SK-N-SH treated with all-trans-retinoic acid at 6 μM for 48 hours (cell line): Measurements from ENCODE around the gene UBXN11.

Source experiments
- ATAC-seq: fragments of 200-7000 bp; cut with Tn5 transposase; 3 replicates; pipeline ENCODE4 v1.9.1; 2020; ENCODE audit warnings: mild to moderate bottlenecking, moderate library complexity
- ARNTL ChIP-seq: fragments of 450-650 bp; formaldehyde crosslinking; IDR thresholded peaks from 2 replicates; pipeline ENCODE4 v1.5.0; 2020; ENCODE audit warnings: low read depth, mild to moderate bottlenecking, moderate library complexity, borderline replicate concordance
- BACH2 ChIP-seq: fragments of 250-450 bp; sonication (Bioruptor Pico); IDR thresholded peaks from 2 replicates; pipeline ENCODE4 v1.9.0; 2021; ENCODE audit warnings: mild to moderate bottlenecking, borderline replicate concordance
- CREB5 ChIP-seq: fragments of 250-450 bp; sonication (Bioruptor Pico); IDR thresholded peaks from 2 replicates; pipeline ENCODE4 v1.5.1; 2020; ENCODE audit warnings: low read depth, mild to moderate bottlenecking, moderate library complexity
- CSDC2 ChIP-seq: fragments of 250-450 bp; sonication (Bioruptor Pico); IDR thresholded peaks from 2 replicates; pipeline ENCODE4 v1.5.0; 2020; ENCODE audit warnings: mild to moderate bottlenecking, moderate library complexity
- ESRRG ChIP-seq: fragments of 250-450 bp; sonication (Bioruptor Pico); IDR thresholded peaks from 2 replicates; pipeline ENCODE4 v1.6.1; 2021; ENCODE audit warnings: mild to moderate bottlenecking
- GLIS3 ChIP-seq: fragments of 250-450 bp; sonication (Bioruptor Pico); IDR thresholded peaks from 2 replicates; pipeline ENCODE4 v1.5.0; 2020; ENCODE audit warnings: mild to moderate bottlenecking, moderate library complexity
- ISL1 ChIP-seq: fragments of 250-450 bp; sonication (Bioruptor Pico); IDR thresholded peaks from 2 replicates; pipeline ENCODE4 v2.1.2; 2022; ENCODE audit warnings: mild to moderate bottlenecking, moderate library complexity
- OSR1 ChIP-seq: fragments of 250-450 bp; sonication (Bioruptor Pico); IDR thresholded peaks from 2 replicates; pipeline ENCODE4 v1.8.0; 2022; ENCODE audit warnings: moderate library complexity, mild to moderate bottlenecking, inconsistent platforms
- PATZ1 ChIP-seq: fragments of 250-450 bp; sonication (Bioruptor Pico); IDR thresholded peaks from 2 replicates; pipeline ENCODE4 v1.8.0; 2020; ENCODE audit warnings: mild to moderate bottlenecking, moderate library complexity, borderline replicate concordance
- RARB ChIP-seq: fragments of 250-450 bp; sonication (Bioruptor Pico); IDR thresholded peaks from 2 replicates; pipeline ENCODE4 v1.8.0; 2021; ENCODE audit warnings: mild to moderate bottlenecking, moderate library complexity
- SNAI2 ChIP-seq: fragments of 250-450 bp; sonication (Bioruptor Pico); IDR thresholded peaks from 2 replicates; pipeline ENCODE4 v1.5.0; 2020; ENCODE audit warnings: mild to moderate bottlenecking, moderate library complexity
- TCF4 ChIP-seq: fragments of 250-450 bp; sonication (Bioruptor Pico); IDR thresholded peaks from 2 replicates; pipeline ENCODE4 v1.8.0; 2021; ENCODE audit warnings: mild to moderate bottlenecking, moderate library complexity, borderline replicate concordance
- TOX ChIP-seq: fragments of 250-450 bp; sonication (Bioruptor Pico); IDR thresholded peaks from 2 replicates; pipeline ENCODE4 v1.8.0; 2021; ENCODE audit warnings: mild to moderate bottlenecking, moderate library complexity, borderline replicate concordance
- ZC3H10 ChIP-seq: fragments of 250-450 bp; sonication (Bioruptor Pico); IDR thresholded peaks from 2 replicates; pipeline ENCODE4 v1.5.1; 2021; ENCODE audit warnings: mild to moderate bottlenecking, moderate library complexity
- ZFP3 ChIP-seq: fragments of 250-450 bp; sonication (Bioruptor Pico); IDR thresholded peaks from 2 replicates; pipeline ENCODE4 v1.5.0; 2020; ENCODE audit warnings: mild to moderate bottlenecking, moderate library complexity
- ZNF565 ChIP-seq: fragments of 450-650 bp; formaldehyde crosslinking; conservative IDR thresholded peaks from 2 replicates; pipeline ENCODE4 v1.5.0; 2020; ENCODE audit warnings: low read depth, mild to moderate bottlenecking, moderate library complexity
- ZNF70 ChIP-seq: fragments of 450-650 bp; formaldehyde crosslinking; IDR thresholded peaks from 2 replicates; pipeline ENCODE4 v1.5.0; 2020; ENCODE audit warnings: mild to moderate bottlenecking, moderate library complexity
- ZNF8 ChIP-seq: fragments of 450-650 bp; formaldehyde crosslinking; IDR thresholded peaks from 2 replicates; pipeline ENCODE4 v1.5.0; 2020; ENCODE audit warnings: mild to moderate bottlenecking, moderate library complexity
- TF ChIP-seq, protein P1 (sequence below): fragments of 250-450 bp; sonication (Bioruptor Pico); IDR thresholded peaks from 2 replicates; pipeline ENCODE4 v1.5.0; 2020; ENCODE audit warnings: mild to moderate bottlenecking, moderate library complexity
- TF ChIP-seq, protein P2 (sequence below): fragments of 250-450 bp; sonication (Bioruptor Pico); IDR thresholded peaks from 2 replicates; pipeline ENCODE4 v1.5.1; 2021; ENCODE audit warnings: mild to moderate bottlenecking, moderate library complexity

The UBXN11 gene

GRCh38 chr1:26297057-26297790 is 9.2 kb downstream of the UBXN11 start (continued):
- TF ChIP-seq, protein P1, sequence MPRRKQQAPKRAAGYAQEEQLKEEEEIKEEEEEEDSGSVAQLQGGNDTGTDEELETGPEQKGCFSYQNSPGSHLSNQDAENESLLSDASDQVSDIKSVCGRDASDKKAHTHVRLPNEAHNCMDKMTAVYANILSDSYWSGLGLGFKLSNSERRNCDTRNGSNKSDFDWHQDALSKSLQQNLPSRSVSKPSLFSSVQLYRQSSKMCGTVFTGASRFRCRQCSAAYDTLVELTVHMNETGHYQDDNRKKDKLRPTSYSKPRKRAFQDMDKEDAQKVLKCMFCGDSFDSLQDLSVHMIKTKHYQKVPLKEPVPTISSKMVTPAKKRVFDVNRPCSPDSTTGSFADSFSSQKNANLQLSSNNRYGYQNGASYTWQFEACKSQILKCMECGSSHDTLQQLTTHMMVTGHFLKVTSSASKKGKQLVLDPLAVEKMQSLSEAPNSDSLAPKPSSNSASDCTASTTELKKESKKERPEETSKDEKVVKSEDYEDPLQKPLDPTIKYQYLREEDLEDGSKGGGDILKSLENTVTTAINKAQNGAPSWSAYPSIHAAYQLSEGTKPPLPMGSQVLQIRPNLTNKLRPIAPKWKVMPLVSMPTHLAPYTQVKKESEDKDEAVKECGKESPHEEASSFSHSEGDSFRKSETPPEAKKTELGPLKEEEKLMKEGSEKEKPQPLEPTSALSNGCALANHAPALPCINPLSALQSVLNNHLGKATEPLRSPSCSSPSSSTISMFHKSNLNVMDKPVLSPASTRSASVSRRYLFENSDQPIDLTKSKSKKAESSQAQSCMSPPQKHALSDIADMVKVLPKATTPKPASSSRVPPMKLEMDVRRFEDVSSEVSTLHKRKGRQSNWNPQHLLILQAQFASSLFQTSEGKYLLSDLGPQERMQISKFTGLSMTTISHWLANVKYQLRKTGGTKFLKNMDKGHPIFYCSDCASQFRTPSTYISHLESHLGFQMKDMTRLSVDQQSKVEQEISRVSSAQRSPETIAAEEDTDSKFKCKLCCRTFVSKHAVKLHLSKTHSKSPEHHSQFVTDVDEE (CRISPR knock-in tag) = no peak
- TF ChIP-seq ZC3H10 (CRISPR knock-in tag) = no peak
- no peak for TF ChIP-seq ESRRG (CRISPR knock-in tag)
- TF ChIP-seq TOX = no peak
- TF ChIP-seq, protein P2, sequence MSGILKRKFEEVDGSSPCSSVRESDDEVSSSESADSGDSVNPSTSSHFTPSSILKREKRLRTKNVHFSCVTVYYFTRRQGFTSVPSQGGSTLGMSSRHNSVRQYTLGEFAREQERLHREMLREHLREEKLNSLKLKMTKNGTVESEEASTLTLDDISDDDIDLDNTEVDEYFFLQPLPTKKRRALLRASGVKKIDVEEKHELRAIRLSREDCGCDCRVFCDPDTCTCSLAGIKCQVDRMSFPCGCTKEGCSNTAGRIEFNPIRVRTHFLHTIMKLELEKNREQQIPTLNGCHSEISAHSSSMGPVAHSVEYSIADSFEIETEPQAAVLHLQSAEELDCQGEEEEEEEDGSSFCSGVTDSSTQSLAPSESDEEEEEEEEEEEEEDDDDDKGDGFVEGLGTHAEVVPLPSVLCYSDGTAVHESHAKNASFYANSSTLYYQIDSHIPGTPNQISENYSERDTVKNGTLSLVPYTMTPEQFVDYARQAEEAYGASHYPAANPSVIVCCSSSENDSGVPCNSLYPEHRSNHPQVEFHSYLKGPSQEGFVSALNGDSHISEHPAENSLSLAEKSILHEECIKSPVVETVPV = no peak
- no peak for TF ChIP-seq BACH2 (CRISPR knock-in tag)

- no peak for ATAC-seq
- TF ChIP-seq CREB5 (CRISPR knock-in tag) = no peak
- TF ChIP-seq BACH2 (CRISPR knock-in tag) = no peak
- no peak for TF ChIP-seq ZC3H10 (CRISPR knock-in tag)
- TF ChIP-seq GLIS3 = no peak
- no peak for TF ChIP-seq ESRRG (CRISPR knock-in tag)
- no peak for TF ChIP-seq CSDC2 (CRISPR knock-in tag)
- TF ChIP-seq ARNTL = no peak
- no peak for TF ChIP-seq OSR1 (CRISPR knock-in tag)
- no peak for TF ChIP-seq ISL1 (CRISPR knock-in tag)
- no peak for TF ChIP-seq TCF4 (CRISPR knock-in tag)
- no peak for TF ChIP-seq SNAI2
- TF ChIP-seq, protein P2 = no peak
- no peak for TF ChIP-seq ZNF70 (CRISPR knock-in tag)
- no peak for TF ChIP-seq ZFP3 (CRISPR knock-in tag)
- no peak for TF ChIP-seq PATZ1
- no peak for TF ChIP-seq ZNF565 (CRISPR knock-in tag)
- no peak for TF ChIP-seq ZNF8
- no peak for TF ChIP-seq RARB
- TF ChIP-seq, protein P1 (CRISPR knock-in tag) = no peak
- TF ChIP-seq TOX = no peak
Measured at GRCh38 chr1:26296340-26297056, 9.9 kb downstream of the UBXN11 start.
